NCI-H748 treated with DMSO at 0.1 percent for 48 hours (cell line): ENCODE data around the gene PLAGL2.
"Not testable (repeated sequence)": the region's sequence is repeated elsewhere in the genome, so short reads cannot be mapped to it uniquely, and the experiment has no call there.

Source experiments
- DNase-seq: peaks from one replicate; lab custom pipeline; 2025; lab: John Stamatoyannopoulos, UW

PLAGL2 gene

GRCh38 chr20:32207626-32208498 lies at the start of gene PLAGL2, which contains the start of gene POFUT1:
Gene PLAGL2, minus strand, starts transcription at chr20:32207743. Its CDS starts 5,565 bp downstream, at chr20:32202178.
Gene POFUT1, plus strand, starts transcription at chr20:32207880. Its CDS starts 62 bp downstream, at chr20:32207942.
- DNase-seq: peak; percentile 76

- DNase-seq: no peak
Observed at GRCh38 chr20:32252189-32252588, 44.6 kb upstream of the PLAGL2 start.

GRCh38 chr20:32251470-32251869 lies 43.9 kb upstream of the PLAGL2 start:
- DNase-seq: no peak

- DNase-seq: no peak
Observed at GRCh38 chr20:32249030-32249738, 41.6 kb upstream of the PLAGL2 start.

GRCh38 chr20:32248043-32248442 lies 40.5 kb upstream of the PLAGL2 start:
- DNase-seq: no peak

GRCh38 chr20:32246208-32246607 lies 38.7 kb upstream of the PLAGL2 start:
- not testable (repeated sequence) for DNase-seq

- DNase-seq: no peak
Observed at GRCh38 chr20:32244959-32245358, 37.4 kb upstream of the PLAGL2 start.

GRCh38 chr20:32244150-32244823 lies 36.7 kb upstream of the PLAGL2 start:
- DNase-seq: no peak

- DNase-seq: no peak
Observed at GRCh38 chr20:32241807-32242206, 34.3 kb upstream of the PLAGL2 start.

- DNase-seq: no peak
Observed at GRCh38 chr20:32240205-32240604, 32.7 kb upstream of the PLAGL2 start.

GRCh38 chr20:32238483-32239425 lies 31.2 kb upstream of the PLAGL2 start:
- no peak for DNase-seq

- no peak for DNase-seq
Observed at GRCh38 chr20:32237419-32237818, 29.9 kb upstream of the PLAGL2 start.

- DNase-seq: no peak
Observed at GRCh38 chr20:32236819-32237218, 29.3 kb upstream of the PLAGL2 start.

- DNase-seq: no peak
Observed at GRCh38 chr20:32236048-32236533, 28.5 kb upstream of the PLAGL2 start.

GRCh38 chr20:32235331-32236047 lies 27.9 kb upstream of the PLAGL2 start:
- DNase-seq: no peak

- DNase-seq: no peak
Observed at GRCh38 chr20:32234135-32234808, 26.7 kb upstream of the PLAGL2 start.

GRCh38 chr20:32233286-32233685 lies 25.7 kb upstream of the PLAGL2 start:
- no peak for DNase-seq

- no peak for DNase-seq
Observed at GRCh38 chr20:32232326-32232886, 24.9 kb upstream of the PLAGL2 start.

- DNase-seq: no peak
Observed at GRCh38 chr20:32231847-32232246, 24.3 kb upstream of the PLAGL2 start.

- no peak for DNase-seq
Observed at GRCh38 chr20:32231245-32231644, 23.7 kb upstream of the PLAGL2 start.
